ENCODE results near the gene PCDH15.

Gene PCDH15

DNA sequence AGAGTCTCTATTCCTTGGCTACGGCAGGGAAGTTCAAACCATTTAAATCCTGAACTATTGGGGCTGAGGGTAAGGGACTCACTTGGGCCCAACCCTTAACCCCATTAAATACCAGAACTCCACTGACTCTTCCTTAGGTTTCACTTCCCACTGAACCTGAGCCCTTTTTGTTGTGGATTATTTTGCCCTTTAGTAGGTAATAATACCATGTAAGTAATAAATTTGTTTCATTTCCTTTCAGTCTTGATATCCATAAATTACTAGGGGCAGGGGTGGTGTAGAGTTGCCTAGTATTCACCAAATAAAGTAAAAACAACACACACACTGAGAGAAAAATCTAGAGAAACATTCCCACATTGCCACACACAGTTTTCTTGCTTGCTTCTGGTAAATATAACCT is 352.0 kb downstream of the PCDH15 start:
- TF ChIP-seq, protein P1, sequence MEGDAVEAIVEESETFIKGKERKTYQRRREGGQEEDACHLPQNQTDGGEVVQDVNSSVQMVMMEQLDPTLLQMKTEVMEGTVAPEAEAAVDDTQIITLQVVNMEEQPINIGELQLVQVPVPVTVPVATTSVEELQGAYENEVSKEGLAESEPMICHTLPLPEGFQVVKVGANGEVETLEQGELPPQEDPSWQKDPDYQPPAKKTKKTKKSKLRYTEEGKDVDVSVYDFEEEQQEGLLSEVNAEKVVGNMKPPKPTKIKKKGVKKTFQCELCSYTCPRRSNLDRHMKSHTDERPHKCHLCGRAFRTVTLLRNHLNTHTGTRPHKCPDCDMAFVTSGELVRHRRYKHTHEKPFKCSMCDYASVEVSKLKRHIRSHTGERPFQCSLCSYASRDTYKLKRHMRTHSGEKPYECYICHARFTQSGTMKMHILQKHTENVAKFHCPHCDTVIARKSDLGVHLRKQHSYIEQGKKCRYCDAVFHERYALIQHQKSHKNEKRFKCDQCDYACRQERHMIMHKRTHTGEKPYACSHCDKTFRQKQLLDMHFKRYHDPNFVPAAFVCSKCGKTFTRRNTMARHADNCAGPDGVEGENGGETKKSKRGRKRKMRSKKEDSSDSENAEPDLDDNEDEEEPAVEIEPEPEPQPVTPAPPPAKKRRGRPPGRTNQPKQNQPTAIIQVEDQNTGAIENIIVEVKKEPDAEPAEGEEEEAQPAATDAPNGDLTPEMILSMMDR (IDR thresholded peaks at IDR 0.05; ENCODE audit: low read length): no peak
- TF ChIP-seq EZH2phosphoT487 (IDR thresholded peaks at IDR 0.05; ENCODE audit: low read length) (no peak), EZH2 (optimal IDR thresholded peaks at IDR 0.05; ENCODE audit: low read depth, low read length) (no peak)
- Histone ChIP-seq H3K79me2 (ENCODE audit: low read length) (no peaks in the 10 kb centered on the region), H3K4me1 (ENCODE audit: low read length) (no peaks in the 10 kb centered on the region), H3K36me3 (replicated peaks; ENCODE audit: insufficient read depth, low read length) (no peaks in the 10 kb centered on the region), H4K20me1 (ENCODE audit: insufficient read depth, low read length) (no peaks in the 10 kb centered on the region), H3K4me2 (ENCODE audit: low read depth, low read length) (no peak overlapping the region), H3F3A (ENCODE audit: insufficient read depth, low read length) (no peaks in the 10 kb centered on the region), H3K9ac (ENCODE audit: low read length) (no peak overlapping the region), H3K9me2 (replicated peaks; ENCODE audit: insufficient read depth, low read length) (no peaks in the 10 kb centered on the region), H3K27ac (ENCODE audit: low read length) (no peak overlapping the region), H3K9me3 (replicated peaks; ENCODE audit: insufficient read depth, low read length) (no peaks in the 10 kb centered on the region), H2AFZ (ENCODE audit: low read length) (no peak overlapping the region), H3K4me3 (ENCODE audit: low read length) (no peak overlapping the region), H3K27me3 (replicated peaks; ENCODE audit: insufficient read depth, low read length) (no peaks in the 10 kb centered on the region)
- no peak for DNase-seq

DNA sequence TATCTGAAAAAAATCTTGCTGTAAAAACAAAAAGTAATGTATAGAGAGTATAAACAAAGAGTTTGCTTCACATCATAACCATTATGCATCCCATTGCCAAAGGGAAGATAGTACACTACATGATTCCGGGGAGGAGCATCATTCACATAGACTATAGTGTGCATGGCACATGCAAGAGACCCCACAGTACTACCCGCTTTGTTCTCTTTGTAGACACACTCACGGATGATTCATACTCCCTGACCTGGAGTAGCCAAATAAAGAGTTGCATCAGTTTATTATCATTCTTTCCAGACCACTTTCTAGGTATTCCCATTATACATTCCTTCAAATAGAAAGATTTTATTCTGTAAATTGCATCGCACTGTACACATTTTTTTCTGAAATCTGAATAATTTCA is 356.9 kb downstream of the PCDH15 start:
- no peak overlapping the region for H3K9ac ChIP-seq (ENCODE audit: low read length)
- H4K20me1 ChIP-seq (ENCODE audit: insufficient read depth, low read length): no peaks in the 10 kb centered on the region
- H3F3A ChIP-seq (ENCODE audit: insufficient read depth, low read length): no peaks in the 10 kb centered on the region
- H2AFZ ChIP-seq (ENCODE audit: low read length): no peak overlapping the region
- no peak overlapping the region for H3K4me2 ChIP-seq (ENCODE audit: low read depth, low read length)
- H3K36me3 ChIP-seq (replicated peaks; ENCODE audit: insufficient read depth, low read length): no peaks in the 10 kb centered on the region
- H3K4me3 ChIP-seq (ENCODE audit: low read length): no peak overlapping the region
- no peak for DNase-seq
- no peaks in the 10 kb centered on the region for H3K9me3 ChIP-seq (replicated peaks; ENCODE audit: insufficient read depth, low read length)
- no peaks in the 10 kb centered on the region for H3K4me1 ChIP-seq (ENCODE audit: low read length)
- no peaks in the 10 kb centered on the region for H3K9me2 ChIP-seq (replicated peaks; ENCODE audit: insufficient read depth, low read length)
- H3K79me2 ChIP-seq (ENCODE audit: low read length): no peaks in the 10 kb centered on the region
- H3K27ac ChIP-seq (ENCODE audit: low read length): no peak overlapping the region
- TF ChIP-seq EZH2 (optimal IDR thresholded peaks at IDR 0.05; ENCODE audit: low read depth, low read length) (no peak), EZH2phosphoT487 (IDR thresholded peaks at IDR 0.05; ENCODE audit: low read length) (no peak)
- TF ChIP-seq, protein P1 (IDR thresholded peaks at IDR 0.05; ENCODE audit: low read length): no peak
- H3K27me3 ChIP-seq (replicated peaks; ENCODE audit: insufficient read depth, low read length): no peaks in the 10 kb centered on the region

DNA sequence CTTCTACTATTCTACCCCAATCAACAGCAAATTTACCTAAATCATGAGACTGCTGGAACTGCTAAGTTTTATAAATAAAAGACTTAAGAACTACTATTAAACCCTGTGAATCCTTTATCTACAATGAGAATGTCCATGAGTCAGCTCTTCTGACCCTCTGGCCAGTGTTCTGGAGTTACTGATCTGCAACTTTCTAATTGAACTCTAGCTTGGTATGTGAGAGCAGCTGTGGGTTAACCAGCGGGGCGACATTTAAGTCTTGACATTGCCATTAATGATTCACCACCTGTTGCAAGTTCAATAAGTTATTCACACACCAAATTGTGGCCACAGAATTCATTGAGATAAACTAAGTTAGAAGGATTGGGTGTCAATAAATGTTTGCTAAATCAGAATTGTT is 359.8 kb downstream of the PCDH15 start:
- no peak overlapping the region for H2AFZ ChIP-seq (ENCODE audit: low read length)
- no peaks in the 10 kb centered on the region for H3F3A ChIP-seq (ENCODE audit: insufficient read depth, low read length)
- no peak for TF ChIP-seq EZH2phosphoT487 (IDR thresholded peaks at IDR 0.05; ENCODE audit: low read length)
- no peak for TF ChIP-seq EZH2 (optimal IDR thresholded peaks at IDR 0.05; ENCODE audit: low read depth, low read length)
- TF ChIP-seq, protein P1 (IDR thresholded peaks at IDR 0.05; ENCODE audit: low read length): no peak
- no peaks in the 10 kb centered on the region for H3K4me1 ChIP-seq (ENCODE audit: low read length)
- no peak overlapping the region for H3K4me3 ChIP-seq (ENCODE audit: low read length)
- no peaks in the 10 kb centered on the region for H4K20me1 ChIP-seq (ENCODE audit: insufficient read depth, low read length)
- H3K79me2 ChIP-seq (ENCODE audit: low read length): no peaks in the 10 kb centered on the region
- no peak for DNase-seq
- no peaks in the 10 kb centered on the region for H3K27me3 ChIP-seq (replicated peaks; ENCODE audit: insufficient read depth, low read length)
- H3K36me3 ChIP-seq (replicated peaks; ENCODE audit: insufficient read depth, low read length): no peaks in the 10 kb centered on the region
- no peak overlapping the region for H3K27ac ChIP-seq (ENCODE audit: low read length)
- H3K9ac ChIP-seq (ENCODE audit: low read length): no peak overlapping the region
- H3K4me2 ChIP-seq (ENCODE audit: low read depth, low read length): no peak overlapping the region
- no peaks in the 10 kb centered on the region for H3K9me3 ChIP-seq (replicated peaks; ENCODE audit: insufficient read depth, low read length)
- H3K9me2 ChIP-seq (replicated peaks; ENCODE audit: insufficient read depth, low read length): no peaks in the 10 kb centered on the region

Measured in MM.1S (cell line).